Astrocyte of the spinal cord (primary cell): ENCODE data around the gene FBRSL1.

ENCODE experiments used
- DNase-seq: peaks from one replicate; pipeline ENCODE4 v3.0.0; 2011; ENCODE audit warnings: low read depth, low spot score
- H3K4me3 ChIP-seq: 2 replicates; pipeline ENCODE4 v1.5.1; 2011; ENCODE audit warnings: low read depth, mild to moderate bottlenecking, low read length, moderate library complexity
- in situ Hi-C: cut with HindIII; loops from 2 replicates; pipeline ENCODE4 v1.10.0; 2017; ENCODE audit warnings: low sequenced_read_pairs
- TF ChIP-seq, protein P1 (sequence below): IDR thresholded peaks from 2 replicates; pipeline ENCODE4 v1.5.1; 2012; ENCODE audit warnings: low read depth, mild to moderate bottlenecking, low read length, inconsistent platforms

Gene FBRSL1

DNA sequence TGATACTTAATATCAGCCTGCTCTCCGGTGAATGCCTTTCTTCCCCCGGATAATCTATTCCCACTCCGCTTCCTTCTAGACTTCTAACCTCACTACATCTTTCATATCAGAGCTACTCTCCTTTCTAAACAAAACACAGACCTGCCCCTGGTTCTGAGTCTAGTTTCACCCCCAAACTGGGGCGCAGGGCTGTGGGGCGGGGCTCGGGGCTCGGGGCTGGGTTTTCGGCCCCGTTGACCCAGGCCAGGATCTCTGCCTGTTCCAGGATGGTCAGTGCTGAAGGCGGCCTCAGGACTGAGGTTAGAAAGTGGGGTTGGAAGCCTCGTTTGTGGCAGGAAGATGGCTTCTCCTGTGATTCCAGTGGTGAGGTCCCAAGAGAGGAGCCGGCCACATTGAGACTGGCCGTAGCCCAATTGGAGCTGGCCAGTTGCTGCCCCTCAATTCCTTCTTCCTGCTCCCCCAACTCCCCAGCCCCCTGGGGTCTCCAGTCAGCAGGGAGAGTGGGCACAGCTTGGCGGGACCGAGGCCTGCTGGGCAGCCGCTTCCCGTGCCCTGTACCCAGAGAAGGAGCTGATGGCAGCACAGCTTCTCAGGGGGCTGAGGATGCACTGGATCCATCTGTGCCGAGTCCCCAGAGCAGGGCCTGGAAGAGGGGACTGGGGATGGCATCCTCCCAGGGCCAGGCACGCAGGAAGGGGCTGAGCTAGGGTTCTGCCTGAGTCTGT is 67.5 kb downstream of the FBRSL1 start:
- TF ChIP-seq, protein P1, sequence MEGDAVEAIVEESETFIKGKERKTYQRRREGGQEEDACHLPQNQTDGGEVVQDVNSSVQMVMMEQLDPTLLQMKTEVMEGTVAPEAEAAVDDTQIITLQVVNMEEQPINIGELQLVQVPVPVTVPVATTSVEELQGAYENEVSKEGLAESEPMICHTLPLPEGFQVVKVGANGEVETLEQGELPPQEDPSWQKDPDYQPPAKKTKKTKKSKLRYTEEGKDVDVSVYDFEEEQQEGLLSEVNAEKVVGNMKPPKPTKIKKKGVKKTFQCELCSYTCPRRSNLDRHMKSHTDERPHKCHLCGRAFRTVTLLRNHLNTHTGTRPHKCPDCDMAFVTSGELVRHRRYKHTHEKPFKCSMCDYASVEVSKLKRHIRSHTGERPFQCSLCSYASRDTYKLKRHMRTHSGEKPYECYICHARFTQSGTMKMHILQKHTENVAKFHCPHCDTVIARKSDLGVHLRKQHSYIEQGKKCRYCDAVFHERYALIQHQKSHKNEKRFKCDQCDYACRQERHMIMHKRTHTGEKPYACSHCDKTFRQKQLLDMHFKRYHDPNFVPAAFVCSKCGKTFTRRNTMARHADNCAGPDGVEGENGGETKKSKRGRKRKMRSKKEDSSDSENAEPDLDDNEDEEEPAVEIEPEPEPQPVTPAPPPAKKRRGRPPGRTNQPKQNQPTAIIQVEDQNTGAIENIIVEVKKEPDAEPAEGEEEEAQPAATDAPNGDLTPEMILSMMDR, result no peak
- DNase-seq, result no peak
- in situ Hi-C loops, result no loop called here
- H3K4me3 ChIP-seq, result no peak overlapping the region

DNA sequence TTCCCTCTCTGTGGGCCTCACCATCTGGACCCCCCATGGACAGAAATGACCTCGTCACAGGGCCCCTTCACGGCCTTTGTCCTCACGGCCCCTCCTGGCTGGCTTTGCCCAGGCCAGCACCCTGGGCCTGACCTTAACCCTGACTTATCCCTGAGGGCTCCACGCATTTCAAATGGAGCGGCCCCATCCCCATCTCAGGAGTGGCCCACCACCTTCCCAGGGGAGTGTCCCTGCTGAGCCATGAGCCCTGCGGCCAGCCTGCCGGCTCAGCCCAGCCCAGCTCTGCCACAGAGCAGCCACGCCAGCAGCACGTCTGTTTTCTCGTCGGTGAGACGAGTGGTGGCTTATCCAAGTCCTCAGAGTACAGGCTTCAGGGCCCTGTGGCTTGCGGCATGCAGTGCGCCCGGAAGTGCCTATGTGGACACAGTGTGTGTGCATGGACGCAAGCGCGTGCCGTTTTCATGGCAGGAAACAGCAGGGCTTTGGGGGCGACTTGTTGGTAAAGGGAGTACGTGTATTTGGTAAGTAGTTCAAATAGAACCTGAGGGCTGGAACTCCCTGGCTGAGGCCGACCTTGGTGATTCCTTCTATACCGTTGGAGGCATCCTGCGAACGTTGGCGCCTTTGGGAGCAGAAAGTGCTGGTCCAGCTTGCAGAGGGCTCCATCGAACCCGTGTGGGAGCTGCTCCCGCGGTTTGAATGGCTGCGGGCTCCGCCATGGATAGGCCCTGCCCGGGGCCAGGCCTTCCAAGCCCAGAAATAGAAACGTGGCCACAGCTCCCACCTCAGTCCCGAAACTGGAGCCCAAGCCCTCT is 68.3 kb downstream of the FBRSL1 start:
- H3K4me3 ChIP-seq, result no peak overlapping the region
- in situ Hi-C loops, result no loop called here

DNA sequence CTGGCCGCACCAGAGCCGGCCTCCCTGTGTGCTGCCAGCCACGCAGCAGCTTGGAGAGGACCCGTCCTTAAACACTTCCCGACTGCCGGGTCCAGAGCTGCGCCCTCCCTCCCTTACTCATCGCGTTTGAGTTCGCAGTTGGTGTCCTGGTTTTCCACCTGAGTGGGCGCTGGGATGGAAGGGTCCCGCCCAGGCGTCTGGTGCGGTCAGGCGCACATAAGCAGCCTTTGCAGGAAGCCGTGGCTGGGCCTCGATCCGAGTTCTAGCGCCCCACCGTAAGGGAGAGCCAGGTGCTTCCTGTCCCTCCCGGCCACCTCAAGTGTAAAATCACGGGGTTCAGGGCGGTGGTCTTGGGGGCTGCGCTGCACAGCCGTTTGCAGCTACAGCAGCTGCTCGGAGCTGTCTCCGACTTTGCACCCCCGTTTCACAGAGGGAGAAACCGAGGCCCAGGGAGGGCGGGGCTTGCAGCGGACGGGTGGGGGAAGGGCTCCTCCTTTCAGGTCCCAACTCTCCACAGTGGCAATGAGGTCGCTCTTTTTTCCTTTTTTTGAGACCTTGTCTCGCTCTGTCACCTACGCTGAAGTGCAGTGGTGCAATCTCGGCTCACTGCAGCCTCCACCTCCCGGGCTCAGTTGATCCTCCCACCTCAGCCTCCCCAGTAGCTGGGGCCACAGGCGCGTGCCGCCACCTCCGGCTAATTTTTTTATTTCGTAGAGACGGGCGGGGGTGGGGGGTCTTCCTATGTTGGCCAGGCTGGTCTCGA is 69.1 kb downstream of the FBRSL1 start:
- in situ Hi-C loops, result no loop called here
- H3K4me3 ChIP-seq, result peak overlapping the region; percentile 54
- no peak for DNase-seq
- TF ChIP-seq, protein P1, result no peak

More for the DNA sequence above, 68.3 kb downstream of the FBRSL1 start:
- no peak for DNase-seq
- TF ChIP-seq, protein P1, result no peak

DNA sequence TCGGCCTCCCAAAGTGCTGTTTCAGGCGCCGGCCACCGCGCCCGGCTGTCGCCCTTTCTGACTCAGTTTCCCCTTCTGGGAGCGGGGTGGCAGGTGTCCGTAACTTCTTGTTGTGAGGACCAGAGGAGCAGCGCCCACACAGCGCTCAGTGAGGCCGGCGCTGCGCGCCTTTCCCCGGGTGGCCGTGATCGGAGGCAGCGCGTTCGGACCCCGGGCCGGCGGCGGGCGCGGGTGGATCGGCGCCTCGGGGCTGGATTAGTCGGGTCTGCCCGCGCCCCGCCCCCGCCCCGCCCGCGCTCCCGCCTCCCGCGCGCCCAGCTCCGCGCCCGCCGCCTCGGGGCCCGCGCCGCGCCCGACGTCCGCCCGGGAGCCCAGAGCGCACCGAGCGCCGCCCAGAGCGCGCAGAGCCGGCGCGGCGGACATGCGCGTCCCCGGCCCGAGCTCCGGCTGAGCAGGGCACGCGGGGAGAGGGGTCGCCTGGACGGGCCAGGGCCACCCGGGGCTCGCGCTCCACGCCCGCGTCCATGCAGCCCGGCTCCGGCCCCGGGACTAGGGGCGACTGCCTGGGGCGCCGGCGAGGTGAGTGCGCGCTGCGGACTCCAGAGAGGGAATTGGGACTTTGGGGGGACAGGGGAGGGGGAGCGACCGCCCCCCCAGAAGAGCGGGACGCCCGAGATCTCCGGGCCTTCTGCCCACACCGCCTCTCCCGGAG is 69.9 kb downstream of the FBRSL1 start:
- TF ChIP-seq, protein P1, result no peak
- peak overlapping the region; percentile 57 for H3K4me3 ChIP-seq
- peak; percentile 25 for DNase-seq
- in situ Hi-C loops, result no loop called here

DNA sequence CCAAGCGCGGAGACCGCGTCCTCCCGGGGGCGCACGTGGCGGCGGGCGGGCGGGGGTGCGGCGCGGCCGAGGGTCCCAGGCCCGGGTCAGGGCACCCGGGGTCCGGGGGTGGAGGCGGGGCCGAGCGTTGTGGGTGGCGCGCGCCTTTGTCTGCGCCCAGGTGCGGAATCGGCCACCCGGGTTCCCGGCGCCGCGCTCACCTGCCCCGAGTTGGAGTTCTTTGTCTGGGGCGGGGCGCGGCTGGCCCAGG is 70.3 kb downstream of the FBRSL1 start:
- TF ChIP-seq, protein P1, result no peak
- DNase-seq, result no peak
- peak overlapping the region; percentile 57 for H3K4me3 ChIP-seq
- in situ Hi-C loops, result no loop called here

DNA sequence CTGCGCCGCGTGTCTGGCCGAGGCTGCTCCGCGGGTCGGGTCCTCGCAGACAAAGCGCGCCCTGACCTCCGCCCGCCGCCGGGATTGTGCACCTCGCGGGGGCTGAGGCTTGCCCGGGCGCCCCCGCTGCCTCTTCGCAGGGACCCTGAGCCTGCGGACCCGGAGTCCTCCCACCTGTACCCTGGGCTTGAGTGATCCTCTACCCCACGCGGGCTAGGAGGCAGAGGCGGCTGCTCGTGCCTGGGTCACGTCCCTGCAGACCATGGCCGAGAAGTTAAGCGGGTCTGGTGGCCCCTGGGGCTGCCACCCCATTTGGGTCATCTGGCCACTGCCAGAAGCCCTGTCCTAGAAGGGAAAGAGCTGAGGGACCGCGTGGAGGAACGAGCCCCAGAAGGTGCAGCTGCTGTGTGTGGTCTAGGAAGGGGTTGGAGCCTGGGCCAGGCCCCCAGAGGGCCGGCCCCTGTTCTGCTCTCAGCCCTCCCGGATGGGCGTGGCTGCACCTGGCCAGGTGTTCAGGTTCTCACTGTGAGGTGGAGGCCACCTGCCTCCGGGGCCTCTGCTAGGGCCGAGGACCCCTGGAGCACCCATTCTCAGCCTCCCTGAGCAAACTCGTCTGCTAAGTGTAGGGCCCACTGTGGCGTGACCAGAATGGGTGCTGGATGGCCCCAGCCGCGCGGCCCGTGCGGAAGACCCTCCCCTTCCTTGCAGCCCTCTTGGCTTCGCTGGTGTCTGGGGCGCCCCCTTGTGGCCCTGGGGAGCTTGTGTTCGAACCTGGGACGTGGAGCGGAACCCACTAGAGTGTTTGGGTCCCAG is 70.9 kb downstream of the FBRSL1 start:
- in situ Hi-C loops, result no loop called here
- H3K4me3 ChIP-seq, result peak overlapping the region; percentile 57
- peak; percentile 53 for DNase-seq
- TF ChIP-seq, protein P1, result peak; percentile 90
